ENCODE results near the gene GJA8.
A peak's percentile ranks its signal among the peaks of the same experiment; 100 is the strongest.

Gene GJA8

GRCh38 chr1:147892216-147892615 lies 10.4 kb upstream of the GJA8 start:
- H3K4me1 ChIP-seq (ENCODE audit: low read depth, poor library complexity, severe bottlenecking) = peaks cover 2% of the 10 kb centered on the region
- TF ChIP-seq CTCF (conservative IDR thresholded peaks at IDR 0.05; ENCODE audit: low read depth, low read length) = no peak
- no peak overlapping the region for H3K27ac ChIP-seq
- no peak overlapping the region for H3K9ac ChIP-seq
- H3K4me2 ChIP-seq = no peak overlapping the region
- H4K20me1 ChIP-seq (ENCODE audit: insufficient read depth) = no peaks in the 10 kb centered on the region
- no peaks in the 10 kb centered on the region for H3K27me3 ChIP-seq (ENCODE audit: insufficient read depth, low read depth)
- no peaks in the 10 kb centered on the region for H3K79me2 ChIP-seq (ENCODE audit: insufficient read depth, low read depth)
- no peak overlapping the region for H3K4me3 ChIP-seq (IDR thresholded peaks at IDR 0.05; ENCODE audit: insufficient read depth, low read depth, low read length)
- H3K36me3 ChIP-seq (ENCODE audit: insufficient read depth) = no peaks in the 10 kb centered on the region
- H2AFZ ChIP-seq (ENCODE audit: low read depth) = no peak overlapping the region

GRCh38 chr1:147892731-147893214 lies 9.8 kb upstream of the GJA8 start:
- H3K9ac ChIP-seq = no peak overlapping the region
- peaks cover 8% of the 10 kb centered on the region for H3K4me1 ChIP-seq (ENCODE audit: low read depth, poor library complexity, severe bottlenecking)
- no peaks in the 10 kb centered on the region for H3K79me2 ChIP-seq (ENCODE audit: insufficient read depth, low read depth)
- TF ChIP-seq CTCF (conservative IDR thresholded peaks at IDR 0.05; ENCODE audit: low read depth, low read length) = peak; percentile 100
- no peak overlapping the region for H3K4me3 ChIP-seq (IDR thresholded peaks at IDR 0.05; ENCODE audit: insufficient read depth, low read depth, low read length)
- H2AFZ ChIP-seq (ENCODE audit: low read depth) = no peak overlapping the region
- H3K4me2 ChIP-seq = no peak overlapping the region
- H3K36me3 ChIP-seq (ENCODE audit: insufficient read depth) = no peaks in the 10 kb centered on the region
- no peaks in the 10 kb centered on the region for H3K27me3 ChIP-seq (ENCODE audit: insufficient read depth, low read depth)
- no peaks in the 10 kb centered on the region for H4K20me1 ChIP-seq (ENCODE audit: insufficient read depth)
- H3K27ac ChIP-seq = no peak overlapping the region

- TF ChIP-seq CTCF (conservative IDR thresholded peaks at IDR 0.05; ENCODE audit: low read depth, low read length) = no peak
- H2AFZ ChIP-seq (ENCODE audit: low read depth) = no peak overlapping the region
- no peaks in the 10 kb centered on the region for H3K79me2 ChIP-seq (ENCODE audit: insufficient read depth, low read depth)
- H4K20me1 ChIP-seq (ENCODE audit: insufficient read depth) = no peaks in the 10 kb centered on the region
- no peak overlapping the region for H3K9ac ChIP-seq
- no peak overlapping the region for H3K27ac ChIP-seq
- peaks cover 16% of the 10 kb centered on the region for H3K4me1 ChIP-seq (ENCODE audit: low read depth, poor library complexity, severe bottlenecking)
- no peaks in the 10 kb centered on the region for H3K36me3 ChIP-seq (ENCODE audit: insufficient read depth)
- H3K4me2 ChIP-seq = no peak overlapping the region
- H3K27me3 ChIP-seq (ENCODE audit: insufficient read depth, low read depth) = no peaks in the 10 kb centered on the region
- no peak overlapping the region for H3K4me3 ChIP-seq (IDR thresholded peaks at IDR 0.05; ENCODE audit: insufficient read depth, low read depth, low read length)
These were observed 7.5 kb upstream of the GJA8 start for GRCh38 chr1:147895123-147895522.

- Histone ChIP-seq H3K9ac (no peak overlapping the region), H3K79me2 (ENCODE audit: insufficient read depth, low read depth) (no peaks in the 10 kb centered on the region), H3K27ac (no peak overlapping the region; the same call in 1 of the 2 replicates), H3K4me3 (IDR thresholded peaks at IDR 0.05; ENCODE audit: insufficient read depth, low read depth, low read length) (peak overlapping the region; percentile 28), H2AFZ (ENCODE audit: low read depth) (no peak overlapping the region), H3K4me2 (peak overlapping the region; percentile 11; the same call in 1 of the 2 replicates), H3K36me3 (ENCODE audit: insufficient read depth) (no peaks in the 10 kb centered on the region), H3K27me3 (ENCODE audit: insufficient read depth, low read depth) (no peaks in the 10 kb centered on the region), H3K4me1 (ENCODE audit: low read depth, poor library complexity, severe bottlenecking) (peaks cover 16% of the 10 kb centered on the region), H4K20me1 (ENCODE audit: insufficient read depth) (no peaks in the 10 kb centered on the region)
- TF ChIP-seq CTCF (conservative IDR thresholded peaks at IDR 0.05; ENCODE audit: low read depth, low read length) = no peak
These were observed 5.4 kb upstream of the GJA8 start for GRCh38 chr1:147897029-147897752.
